ENCODE measurements around the gene AMH. TPM values are rescaled to one million over a fixed set of nuclear protein-coding genes. Genes with fewer than 3 reads are reported as not detected.
A peak's percentile ranks its signal among the peaks of the same experiment; 100 is the strongest.
"Not testable (repeated sequence)": the region's sequence is repeated elsewhere in the genome, so short reads cannot be mapped to it uniquely, and the experiment has no call there.

AMH gene
- 0.19 TPM for polyA plus RNA-seq (2012; ENCODE audit: low read depth, missing spikeins)

DNA sequence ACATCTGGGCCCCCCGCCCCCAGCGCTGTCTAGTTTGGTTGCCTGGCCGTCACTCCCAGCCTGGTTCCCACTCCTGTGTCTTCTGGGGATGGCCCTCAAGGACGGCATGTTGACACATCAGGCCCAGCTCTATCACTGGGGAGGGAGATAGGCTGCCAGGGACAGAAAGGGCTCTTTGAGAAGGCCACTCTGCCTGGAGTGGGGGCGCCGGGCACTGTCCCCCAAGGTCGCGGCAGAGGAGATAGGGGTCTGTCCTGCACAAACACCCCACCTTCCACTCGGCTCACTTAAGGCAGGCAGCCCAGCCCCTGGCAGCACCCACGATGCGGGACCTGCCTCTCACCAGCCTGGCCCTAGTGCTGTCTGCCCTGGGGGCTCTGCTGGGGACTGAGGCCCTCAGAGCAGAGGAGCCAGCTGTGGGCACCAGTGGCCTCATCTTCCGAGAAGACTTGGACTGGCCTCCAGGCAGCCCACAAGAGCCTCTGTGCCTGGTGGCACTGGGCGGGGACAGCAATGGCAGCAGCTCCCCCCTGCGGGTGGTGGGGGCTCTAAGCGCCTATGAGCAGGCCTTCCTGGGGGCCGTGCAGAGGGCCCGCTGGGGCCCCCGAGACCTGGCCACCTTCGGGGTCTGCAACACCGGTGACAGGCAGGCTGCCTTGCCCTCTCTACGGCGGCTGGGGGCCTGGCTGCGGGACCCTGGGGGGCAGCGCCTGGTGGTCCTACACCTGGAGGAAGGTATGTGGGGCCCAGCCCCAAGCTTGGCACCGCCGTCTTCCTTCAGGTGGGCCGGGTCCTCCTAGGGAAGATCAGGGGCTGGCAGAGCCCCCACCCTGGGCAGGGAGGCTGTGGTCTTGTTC, at the start of gene AMH:
Gene AMH, plus strand, starts transcription at position 314 of the 857 bp plus-strand sequence. Its CDS starts 10 bp downstream, at position 324.
- FAIRE-seq (no peak), DNase-seq (ENCODE audit: insufficient read length, low spot score) (no peak)
- TF ChIP-seq PAX5 (IDR thresholded peaks at IDR 0.05; ENCODE audit: insufficient read depth, low read length, severe bottlenecking) (no peak), POLR2AphosphoS5 (IDR thresholded peaks at IDR 0.05; ENCODE audit: low read depth, low read length) (peak; percentile 26), POU2F2 (IDR thresholded peaks at IDR 0.05; ENCODE audit: low read depth, low read length) (no peak), POLR2A (IDR thresholded peaks at IDR 0.05; ENCODE audit: low read depth, low read length) (peak; percentile 57; the same call in 1 of the 2 replicates)

DNA sequence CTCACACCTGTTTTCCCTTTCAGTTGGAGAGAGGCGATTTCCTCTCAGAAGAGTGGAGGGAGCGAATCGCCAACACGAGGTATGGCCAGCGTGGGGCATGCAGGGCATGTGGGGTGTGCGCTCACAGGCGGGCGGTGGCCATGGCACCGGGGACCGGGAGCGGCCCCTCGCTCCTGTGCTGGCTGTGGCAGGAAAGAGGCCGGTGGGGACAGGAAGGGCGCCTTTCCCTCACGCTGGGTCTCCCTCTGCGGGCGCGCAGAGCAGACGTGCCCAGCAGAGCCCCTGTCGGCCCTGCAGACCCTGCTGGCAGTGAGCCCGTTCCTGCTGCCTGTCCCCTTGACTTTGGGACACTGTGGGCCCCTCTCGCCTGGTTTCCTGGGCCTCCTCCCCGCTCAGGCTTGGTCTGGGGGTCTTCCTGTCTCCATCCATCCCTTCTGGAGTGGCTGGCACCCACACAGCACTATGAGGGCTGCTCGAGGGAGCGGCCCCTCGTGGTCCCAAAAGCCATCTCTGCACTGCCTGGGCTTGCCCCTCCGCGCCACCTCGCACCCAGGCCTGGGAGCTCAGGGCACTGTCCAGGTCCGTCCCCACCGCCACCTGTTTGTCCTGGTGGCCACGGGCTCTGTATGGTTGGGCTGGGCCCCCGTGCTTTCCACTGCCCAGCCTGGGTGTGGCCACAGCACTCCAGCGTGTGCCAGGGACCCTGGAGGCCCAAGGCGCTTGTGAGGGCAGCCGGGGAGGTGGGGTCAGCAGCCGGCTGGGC, 49.1 kb upstream of the AMH start:
- DNase-seq (ENCODE audit: insufficient read length, low spot score) (no peak), FAIRE-seq (no peak)
- TF ChIP-seq POLR2AphosphoS5 (IDR thresholded peaks at IDR 0.05; ENCODE audit: low read depth, low read length) (no peak), SPI1 (IDR thresholded peaks at IDR 0.05; ENCODE audit: low read depth, low read length) (no peak), POU2F2 (IDR thresholded peaks at IDR 0.05; ENCODE audit: low read depth, low read length) (no peak), POLR2A (IDR thresholded peaks at IDR 0.05; ENCODE audit: low read depth, low read length) (no peak), PAX5 (IDR thresholded peaks at IDR 0.05; ENCODE audit: insufficient read depth, low read length, severe bottlenecking) (no peak), TAF1 (IDR thresholded peaks at IDR 0.05; ENCODE audit: low read depth, low read length) (no peak)

DNA sequence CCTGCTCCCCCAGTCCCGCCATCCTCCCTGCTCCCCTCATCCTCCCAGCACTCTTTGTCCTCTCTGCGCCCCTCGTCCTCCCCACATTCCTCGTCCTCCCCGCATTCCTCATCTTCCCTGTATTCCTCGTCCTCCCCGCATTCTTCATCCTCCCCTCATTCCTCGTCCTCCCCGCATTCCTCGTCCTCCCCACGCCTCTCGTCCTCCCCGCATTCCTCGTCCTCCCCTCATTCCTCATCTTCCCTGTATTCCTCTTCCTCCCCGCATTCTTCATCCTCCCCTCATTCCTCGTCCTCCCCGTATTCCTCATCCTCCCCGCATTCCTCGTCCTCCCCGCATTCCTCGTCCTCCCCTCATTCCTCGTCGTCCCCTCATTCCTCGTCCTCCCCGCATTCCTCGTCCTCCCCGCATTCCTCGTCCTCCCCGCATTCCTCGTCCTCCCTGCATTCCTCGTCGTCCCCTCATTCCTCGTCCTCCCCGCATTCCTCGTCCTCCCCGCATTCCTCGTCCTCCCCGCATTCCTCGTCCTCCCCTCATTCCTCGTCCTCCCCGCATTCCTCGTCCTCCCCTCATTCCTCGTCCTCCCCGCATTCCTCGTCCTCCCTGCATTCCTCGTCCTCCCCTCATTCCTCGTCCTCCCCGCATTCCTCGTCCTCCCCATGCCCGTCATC, 48.4 kb upstream of the AMH start:
- FAIRE-seq; DNase-seq (ENCODE audit: insufficient read length, low spot score): not testable (repeated sequence)

DNA sequence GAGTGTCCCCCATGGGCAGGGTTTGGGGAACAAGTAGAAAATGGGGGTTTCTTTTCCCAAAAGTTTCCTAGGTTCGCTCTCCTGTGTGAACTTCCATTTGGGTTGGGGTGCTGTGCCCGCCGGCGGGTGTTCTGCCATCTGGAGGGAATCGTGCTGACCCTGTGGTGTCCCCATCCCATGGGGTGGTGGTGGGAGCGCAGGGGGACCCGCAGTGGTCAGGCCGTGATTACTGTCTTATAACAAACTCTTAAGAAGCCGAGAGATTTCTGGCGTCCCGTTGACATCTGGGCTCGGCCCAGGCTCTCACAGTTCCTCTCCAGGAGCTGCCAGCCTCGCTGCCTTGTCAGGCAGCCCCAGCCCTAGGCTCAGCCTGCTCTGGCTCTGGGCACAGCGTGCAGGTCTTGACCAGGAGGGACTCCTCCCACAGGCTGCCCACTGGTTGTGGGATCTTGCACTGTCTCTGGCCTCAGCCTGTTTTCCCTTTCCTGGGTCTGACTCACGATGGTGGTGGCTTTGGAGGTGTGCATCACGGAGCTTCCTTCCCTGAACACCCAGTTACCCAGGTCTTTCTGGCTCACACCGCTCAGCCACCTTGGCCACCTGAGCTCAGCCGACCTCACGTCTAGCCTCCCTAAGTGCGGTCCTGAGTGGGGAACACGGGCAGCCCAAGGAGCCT, 47.5 kb upstream of the AMH start:
- FAIRE-seq: no peak
- TF ChIP-seq POLR2AphosphoS5 (IDR thresholded peaks at IDR 0.05; ENCODE audit: low read depth, low read length) (no peak), POLR2A (IDR thresholded peaks at IDR 0.05; ENCODE audit: low read depth, low read length) (no peak), SPI1 (IDR thresholded peaks at IDR 0.05; ENCODE audit: low read depth, low read length) (no peak), PAX5 (IDR thresholded peaks at IDR 0.05; ENCODE audit: insufficient read depth, low read length, severe bottlenecking) (no peak), POU2F2 (IDR thresholded peaks at IDR 0.05; ENCODE audit: low read depth, low read length) (no peak), TAF1 (IDR thresholded peaks at IDR 0.05; ENCODE audit: low read depth, low read length) (no peak)
- DNase-seq (ENCODE audit: insufficient read length, low spot score): no peak

DNA sequence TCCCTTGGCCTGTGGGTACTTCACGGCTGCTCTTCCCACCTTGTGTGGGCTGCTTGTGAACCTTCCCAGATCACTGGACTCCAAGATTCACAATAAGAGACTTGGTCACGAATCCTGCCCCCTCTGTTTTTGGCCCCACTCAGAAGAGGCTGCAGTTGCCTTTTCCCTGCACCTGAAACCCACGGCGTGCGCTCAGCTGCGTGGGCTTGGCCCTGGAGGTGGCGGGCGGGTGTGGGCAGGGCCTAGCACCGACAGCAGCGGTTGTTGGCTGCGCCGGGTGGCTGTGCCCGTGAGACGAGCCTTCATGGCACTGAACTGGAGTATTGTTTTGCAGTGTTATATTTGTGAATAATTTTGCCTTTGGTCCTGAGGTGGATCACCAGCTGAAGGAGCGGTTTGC, 46.8 kb upstream of the AMH start:
- no peak for FAIRE-seq
- no peak for DNase-seq (ENCODE audit: insufficient read length, low spot score)
- TF ChIP-seq POU2F2 (IDR thresholded peaks at IDR 0.05; ENCODE audit: low read depth, low read length) (no peak), POLR2A (IDR thresholded peaks at IDR 0.05; ENCODE audit: low read depth, low read length) (no peak), TAF1 (IDR thresholded peaks at IDR 0.05; ENCODE audit: low read depth, low read length) (no peak), POLR2AphosphoS5 (IDR thresholded peaks at IDR 0.05; ENCODE audit: low read depth, low read length) (no peak), PAX5 (IDR thresholded peaks at IDR 0.05; ENCODE audit: insufficient read depth, low read length, severe bottlenecking) (no peak), SPI1 (IDR thresholded peaks at IDR 0.05; ENCODE audit: low read depth, low read length) (no peak)

DNA sequence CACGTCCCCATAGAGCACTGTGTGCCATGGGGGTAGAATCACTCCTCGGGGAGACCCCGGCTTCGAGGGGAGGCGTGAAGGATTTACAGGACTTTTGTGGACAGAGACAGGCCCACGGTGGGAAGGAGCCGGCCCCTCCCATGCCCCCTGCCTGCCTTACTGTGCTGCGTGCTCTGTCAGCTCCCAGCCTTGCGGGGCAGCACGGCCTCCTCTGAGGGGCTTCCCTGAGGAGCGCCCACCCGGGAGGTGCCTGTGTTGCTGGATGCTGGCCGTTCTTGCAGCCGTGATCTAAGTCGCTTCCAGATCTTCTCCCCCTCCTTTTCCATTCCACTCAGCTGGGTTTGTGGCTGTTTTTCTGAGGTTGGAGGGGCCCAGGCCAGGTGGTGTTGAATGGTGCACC, 42.1 kb upstream of the AMH start:
- DNase-seq (ENCODE audit: insufficient read length, low spot score) (no peak), FAIRE-seq (no peak)

DNA sequence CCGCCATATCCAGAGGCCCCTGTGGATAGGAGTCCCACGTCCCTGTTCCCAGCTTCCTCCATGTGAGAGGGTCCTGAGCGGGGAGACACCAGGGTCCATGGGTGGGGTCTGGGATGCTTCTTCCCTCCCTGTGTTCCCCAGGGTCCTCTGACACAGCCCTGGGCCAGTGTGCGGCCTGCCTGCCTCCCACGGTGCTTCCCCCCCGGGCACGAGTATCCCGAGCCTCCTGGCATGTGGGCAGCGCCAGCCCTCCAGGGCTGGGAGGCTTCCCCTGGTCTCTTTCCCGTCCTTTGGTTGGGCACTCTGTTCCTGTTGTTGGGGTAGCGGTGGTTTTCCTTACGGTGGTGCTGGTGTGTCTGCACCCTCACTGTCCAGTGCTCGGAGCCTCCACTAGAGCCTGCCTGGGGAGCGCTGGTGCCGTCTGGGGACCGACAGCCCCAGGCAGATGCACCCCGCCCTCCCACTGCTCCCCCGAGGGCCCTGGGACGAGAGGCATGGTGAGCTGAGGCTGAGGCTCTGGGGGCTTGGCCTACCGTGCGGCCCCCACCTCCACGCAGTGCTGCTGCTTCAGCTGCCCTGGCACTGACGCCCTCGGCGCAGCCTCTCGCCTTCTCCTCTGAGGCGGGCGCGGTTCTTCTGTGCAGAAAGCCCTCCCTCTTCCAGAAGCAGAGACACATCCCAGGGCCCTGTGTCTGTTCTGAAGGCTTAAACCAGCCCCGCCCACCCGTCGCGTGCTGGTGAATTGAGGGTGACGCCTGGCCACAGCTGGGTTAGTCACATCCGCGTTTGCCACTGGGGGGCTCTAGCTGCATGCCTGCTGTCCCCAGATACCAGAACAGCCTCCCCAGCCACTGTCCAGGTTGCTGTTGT, 40.9 kb upstream of the AMH start:
- FAIRE-seq (no peak), DNase-seq (ENCODE audit: insufficient read length, low spot score) (peak; percentile 82)
- TF ChIP-seq SPI1 (IDR thresholded peaks at IDR 0.05; ENCODE audit: low read depth, low read length) (no peak), PAX5 (IDR thresholded peaks at IDR 0.05; ENCODE audit: insufficient read depth, low read length, severe bottlenecking) (peak; percentile 38)

More for the DNA sequence above, 42.1 kb upstream of the AMH start:
- TF ChIP-seq PAX5 (IDR thresholded peaks at IDR 0.05; ENCODE audit: insufficient read depth, low read length, severe bottlenecking) (no peak), POU2F2 (IDR thresholded peaks at IDR 0.05; ENCODE audit: low read depth, low read length) (no peak), TAF1 (IDR thresholded peaks at IDR 0.05; ENCODE audit: low read depth, low read length) (no peak), POLR2AphosphoS5 (IDR thresholded peaks at IDR 0.05; ENCODE audit: low read depth, low read length) (no peak), SPI1 (IDR thresholded peaks at IDR 0.05; ENCODE audit: low read depth, low read length) (no peak), POLR2A (IDR thresholded peaks at IDR 0.05; ENCODE audit: low read depth, low read length) (no peak)

DNA sequence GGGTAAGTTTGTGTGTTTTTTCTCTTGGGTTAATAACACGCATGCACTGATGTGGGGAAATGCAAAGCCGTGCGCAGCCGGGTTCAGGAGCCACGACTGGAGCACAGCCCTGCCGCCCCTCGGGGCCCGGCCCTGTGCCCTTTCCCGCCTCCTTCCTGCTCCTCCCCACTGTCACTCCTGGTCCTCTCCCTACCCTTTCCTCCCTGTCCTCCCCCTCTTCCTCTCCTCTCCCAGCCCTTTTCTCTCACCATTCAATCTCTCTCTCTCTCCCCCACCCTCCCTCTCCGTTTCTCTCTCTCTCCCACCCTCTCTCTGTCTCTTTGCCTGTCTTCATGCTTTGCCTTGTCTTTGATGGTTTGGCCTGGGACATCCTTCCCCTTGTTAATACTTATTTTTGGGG, 40.1 kb upstream of the AMH start:
- no peak for TF ChIP-seq TAF1 (IDR thresholded peaks at IDR 0.05; ENCODE audit: low read depth, low read length)
- FAIRE-seq (no peak), DNase-seq (ENCODE audit: insufficient read length, low spot score) (no peak)

DNA sequence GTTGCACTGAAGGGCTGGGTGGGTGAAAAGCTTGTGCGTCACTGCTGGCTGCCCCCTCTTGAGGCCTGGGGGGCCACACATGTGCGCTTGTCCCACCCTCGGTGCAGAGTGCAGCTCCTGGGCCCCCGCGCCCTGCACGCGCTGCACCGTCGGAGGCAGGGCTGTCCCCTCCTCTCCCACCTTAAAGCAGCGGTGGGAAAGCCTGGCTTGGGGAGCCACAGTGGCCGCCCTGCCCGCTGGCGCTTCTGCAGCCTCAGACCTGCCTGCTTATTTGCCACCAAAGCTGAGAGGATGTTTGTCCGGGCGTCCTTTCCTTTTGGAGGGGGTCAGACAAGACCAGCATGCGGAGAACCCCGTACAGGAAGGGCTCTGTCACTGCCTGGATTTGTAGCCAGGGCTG, 39.7 kb upstream of the AMH start:
- TF ChIP-seq TAF1 (IDR thresholded peaks at IDR 0.05; ENCODE audit: low read depth, low read length): no peak
- no peak for TF ChIP-seq POLR2AphosphoS5 (IDR thresholded peaks at IDR 0.05; ENCODE audit: low read depth, low read length)
- DNase-seq (ENCODE audit: insufficient read length, low spot score) (no peak), FAIRE-seq (no peak)
